ENCODE measurements around the gene HDAC4. TPM values are rescaled to one million over a fixed set of nuclear protein-coding genes. Genes with fewer than 3 reads are reported as not detected.

Gene HDAC4
- total and polyA plus RNA-seq, 12 donors: 3.7 to 40.0 (median 25.5) TPM

DNA sequence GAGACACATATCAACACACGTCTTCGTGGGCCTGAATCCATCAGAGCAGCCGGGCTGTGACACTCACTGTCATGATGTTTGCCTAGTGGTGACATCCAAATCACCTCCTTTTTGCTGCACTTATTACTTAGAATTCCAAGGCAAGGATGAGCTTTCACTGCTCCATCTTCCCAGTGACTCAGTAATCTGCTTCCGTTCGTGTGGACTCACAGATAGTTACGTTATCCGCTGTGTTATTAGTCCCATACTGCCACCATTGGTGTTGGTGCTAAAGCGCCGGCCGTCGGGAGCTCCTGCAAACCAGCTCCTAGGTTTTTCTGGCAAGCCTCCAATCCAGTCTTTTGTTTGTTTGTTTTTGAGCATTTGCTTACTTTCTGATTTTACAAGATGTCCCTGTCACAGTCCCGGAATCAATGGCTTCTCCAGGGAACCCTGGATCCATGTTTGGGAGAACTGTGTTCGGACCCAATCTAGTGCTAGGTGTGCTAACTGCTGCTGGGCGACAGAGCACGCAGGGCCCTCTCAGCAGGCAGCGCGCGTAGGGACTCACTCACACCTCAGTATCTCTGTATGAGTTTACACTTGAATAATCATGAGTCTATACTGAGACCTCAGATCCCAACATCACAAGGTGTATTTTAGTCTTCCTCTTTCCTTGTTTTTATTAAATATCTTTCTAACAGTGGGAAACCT lies 42.6 kb downstream of the HDAC4 start:
- Histone ChIP-seq H3K9me3 (peaks cover 0 to 13% (median 0%) of the 10 kb centered on the region in 11 donors), H3K36me3 (no peaks in the 10 kb centered on the region), H3K4me3 (no peak overlapping the region), H3K27me3 (no peaks in the 10 kb centered on the region), H3K4me1 (peaks cover 2 to 42% (median 21%) of the 10 kb centered on the region in 9 donors), H3K27ac (no peak overlapping the region)
- intact Hi-C loops (cut with DNase I): no loop called here
- TF ChIP-seq, protein P1, sequence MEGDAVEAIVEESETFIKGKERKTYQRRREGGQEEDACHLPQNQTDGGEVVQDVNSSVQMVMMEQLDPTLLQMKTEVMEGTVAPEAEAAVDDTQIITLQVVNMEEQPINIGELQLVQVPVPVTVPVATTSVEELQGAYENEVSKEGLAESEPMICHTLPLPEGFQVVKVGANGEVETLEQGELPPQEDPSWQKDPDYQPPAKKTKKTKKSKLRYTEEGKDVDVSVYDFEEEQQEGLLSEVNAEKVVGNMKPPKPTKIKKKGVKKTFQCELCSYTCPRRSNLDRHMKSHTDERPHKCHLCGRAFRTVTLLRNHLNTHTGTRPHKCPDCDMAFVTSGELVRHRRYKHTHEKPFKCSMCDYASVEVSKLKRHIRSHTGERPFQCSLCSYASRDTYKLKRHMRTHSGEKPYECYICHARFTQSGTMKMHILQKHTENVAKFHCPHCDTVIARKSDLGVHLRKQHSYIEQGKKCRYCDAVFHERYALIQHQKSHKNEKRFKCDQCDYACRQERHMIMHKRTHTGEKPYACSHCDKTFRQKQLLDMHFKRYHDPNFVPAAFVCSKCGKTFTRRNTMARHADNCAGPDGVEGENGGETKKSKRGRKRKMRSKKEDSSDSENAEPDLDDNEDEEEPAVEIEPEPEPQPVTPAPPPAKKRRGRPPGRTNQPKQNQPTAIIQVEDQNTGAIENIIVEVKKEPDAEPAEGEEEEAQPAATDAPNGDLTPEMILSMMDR (IDR thresholded peaks at IDR 0.05): no peak
- ATAC-seq (peak in 5 of 8 donors; percentile 43 to 60 (median 57)), DNase-seq (no peak)
- WGBS, 2 donors: 80 to 82% methylated on average over 18 of the region's 18 CpGs

DNA sequence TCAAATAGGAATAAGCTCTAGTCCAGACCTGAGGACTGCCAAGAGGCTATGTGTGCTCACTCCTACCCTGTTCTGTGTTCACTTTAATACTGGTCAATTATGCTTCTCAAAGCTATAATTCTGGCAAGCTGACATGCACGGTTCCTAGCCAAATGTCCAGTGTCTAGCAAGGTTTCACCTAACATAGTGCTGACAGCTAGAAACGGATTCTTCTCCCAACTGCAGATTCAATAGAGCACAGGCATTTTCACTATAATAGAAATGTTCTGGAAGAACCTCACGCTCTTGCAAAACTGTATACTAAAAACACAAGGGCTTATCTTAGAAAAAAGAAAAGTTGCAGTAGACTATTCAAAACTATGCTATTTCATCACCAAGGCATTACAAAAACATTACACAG lies 45.1 kb downstream of the HDAC4 start:
- peaks cover 0 to 13% (median 0%) of the 10 kb centered on the region in 11 donors for H3K9me3 ChIP-seq
- WGBS, 2 donors: 46 to 55% methylated on average over 3 of the region's 3 CpGs
- peaks cover 0 to 36% (median 21%) of the 10 kb centered on the region in 9 donors for H3K4me1 ChIP-seq
- TF ChIP-seq, protein P1 (IDR thresholded peaks at IDR 0.05): no peak
- ATAC-seq (peak in 4 of 8 donors; percentile 29 to 57 (median 45)), DNase-seq (no peak)
- H3K4me3 ChIP-seq: no peak overlapping the region
- peak overlapping the region in 2 of 10 donors; percentile 5 to 16 for H3K27ac ChIP-seq
- intact Hi-C loops (cut with DNase I): no loop called here
- no peaks in the 10 kb centered on the region for H3K27me3 ChIP-seq
- H3K36me3 ChIP-seq: peaks cover 0 to 21% (median 7%) of the 10 kb centered on the region in 9 donors

DNA sequence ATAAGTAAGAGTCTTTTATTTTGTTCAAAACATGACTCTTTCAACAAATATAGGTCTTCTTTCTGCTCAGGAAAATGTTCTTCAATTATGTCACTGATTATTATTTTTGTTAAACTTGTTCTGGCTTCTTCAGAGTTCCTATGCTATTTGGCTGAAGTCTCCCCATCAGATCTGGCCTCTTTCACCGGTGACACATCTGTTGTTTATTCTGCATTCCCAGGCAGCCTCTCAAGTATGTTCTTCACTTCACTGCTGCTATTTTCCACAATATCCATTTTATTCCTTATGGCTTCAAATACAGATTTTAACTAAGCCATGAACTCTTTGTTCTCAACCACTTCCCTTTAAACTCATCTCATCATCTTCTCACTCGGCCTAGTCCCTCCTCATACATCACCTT lies 45.7 kb downstream of the HDAC4 start:
- H3K9me3 ChIP-seq: peaks cover 0 to 13% (median 0%) of the 10 kb centered on the region in 11 donors
- peaks cover 0 to 25% (median 7%) of the 10 kb centered on the region in 9 donors for H3K36me3 ChIP-seq
- H3K27ac ChIP-seq: peak overlapping the region in 2 of 10 donors; percentile 5 to 16
- no peak for ATAC-seq
- H3K4me3 ChIP-seq: no peak overlapping the region
- intact Hi-C loops (cut with DNase I): no loop called here
- DNase-seq: no peak
- WGBS, 2 donors: 59 to 65% methylated on average over 2 of the region's 2 CpGs
- H3K27me3 ChIP-seq: no peaks in the 10 kb centered on the region
- H3K4me1 ChIP-seq: peaks cover 0 to 33% (median 17%) of the 10 kb centered on the region in 9 donors
- TF ChIP-seq, protein P1 (IDR thresholded peaks at IDR 0.05): no peak

DNA sequence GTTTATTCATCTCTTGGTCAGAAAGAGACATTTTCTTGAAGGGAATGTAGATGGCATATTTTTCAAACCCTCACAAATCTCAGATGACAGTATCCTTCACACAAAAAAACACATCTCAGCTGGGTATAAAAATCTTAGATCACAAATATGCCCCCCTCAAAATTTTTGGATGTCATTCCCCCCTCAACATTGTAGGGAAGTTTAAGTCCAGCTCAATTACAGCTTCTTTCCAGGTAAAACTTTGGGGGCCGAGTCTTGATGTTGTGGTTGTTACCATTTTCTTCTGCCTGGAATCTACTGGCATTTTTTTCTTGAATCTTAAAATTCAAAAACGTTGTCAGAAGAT lies 46.1 kb downstream of the HDAC4 start:
- intact Hi-C loops (cut with DNase I): no loop called here
- Histone ChIP-seq H3K27ac (no peak overlapping the region), H3K4me1 (peaks cover 0 to 29% (median 14%) of the 10 kb centered on the region in 9 donors), H3K4me3 (no peak overlapping the region), H3K27me3 (no peaks in the 10 kb centered on the region), H3K9me3 (peaks cover 0 to 13% (median 0%) of the 10 kb centered on the region in 11 donors), H3K36me3 (peaks cover 0 to 28% (median 7%) of the 10 kb centered on the region in 9 donors)
- ATAC-seq: no peak
- WGBS, 2 donors: 88 to 90% methylated on average over 2 of the region's 2 CpGs
- no peak for DNase-seq
- TF ChIP-seq, protein P1 (IDR thresholded peaks at IDR 0.05): no peak
